ENCODE data around the gene ZNF511. TPM values are rescaled to one million over a fixed set of nuclear protein-coding genes. Genes with fewer than 3 reads are reported as not detected.

Gene ZNF511
- total and polyA plus RNA-seq, 9 of the 15 experiments (the other 6 are each of a cell fraction or from before 2014, with no cell fraction given): 0.61 to 69.3 (median 40.1) TPM

DNA sequence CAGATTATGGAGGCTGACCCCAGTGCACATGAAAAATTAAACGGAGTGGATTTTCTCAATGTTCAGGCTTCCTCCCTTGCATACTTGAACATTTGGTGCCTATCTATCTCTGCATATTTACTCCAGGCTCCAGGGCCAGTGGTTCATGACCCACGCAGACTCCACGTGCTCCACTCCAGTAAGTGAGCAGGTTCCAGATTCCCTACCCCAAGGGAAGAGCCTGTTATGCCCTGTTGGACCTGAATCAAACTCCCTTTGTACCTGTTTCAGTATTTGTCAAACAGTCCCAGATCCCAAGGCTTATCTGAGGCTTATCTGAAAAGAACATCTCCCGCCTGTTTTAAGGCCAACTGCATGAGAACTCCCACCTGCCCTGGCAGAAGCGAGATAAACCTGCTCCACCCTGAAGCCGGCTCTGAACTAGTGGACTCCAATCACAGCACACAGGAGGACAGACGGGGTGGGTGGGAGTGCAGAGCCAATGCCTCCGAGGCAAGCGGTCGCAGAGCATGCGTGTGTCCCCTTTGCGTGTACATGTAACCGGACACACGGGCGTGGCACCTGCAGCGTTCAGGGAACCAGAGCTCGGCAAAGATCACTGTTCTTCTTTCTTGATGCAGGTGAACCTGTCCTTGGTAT lies 51.4 kb downstream of the ZNF511 start (continued):
- TF ChIP-seq CTBP1 (IDR thresholded peaks at IDR 0.05; ENCODE audit: borderline replicate concordance) (peak; percentile 65; the same call in 1 of the 2 replicates), CBX3 (IDR thresholded peaks at IDR 0.05; ENCODE audit: borderline replicate concordance in 1 of 2, low read length in 2 of 2) (peak in 1 of 2 experiments; percentile 49; a peak in 1 of 3 replicates), RFX1 (IDR thresholded peaks at IDR 0.05) (no peak), TEAD1 (CRISPR knock-in tag; IDR thresholded peaks at IDR 0.05) (peak in 1 of 2 experiments; percentile 37; a peak in 2 of 4 replicates), ZNF282 (CRISPR knock-in tag; IDR thresholded peaks at IDR 0.05) (no peak), SMAD3 (CRISPR knock-in tag; conservative IDR thresholded peaks at IDR 0.05) (no peak), SUPT5H (IDR thresholded peaks at IDR 0.05) (no peak)
- TF ChIP-seq, protein P1, sequence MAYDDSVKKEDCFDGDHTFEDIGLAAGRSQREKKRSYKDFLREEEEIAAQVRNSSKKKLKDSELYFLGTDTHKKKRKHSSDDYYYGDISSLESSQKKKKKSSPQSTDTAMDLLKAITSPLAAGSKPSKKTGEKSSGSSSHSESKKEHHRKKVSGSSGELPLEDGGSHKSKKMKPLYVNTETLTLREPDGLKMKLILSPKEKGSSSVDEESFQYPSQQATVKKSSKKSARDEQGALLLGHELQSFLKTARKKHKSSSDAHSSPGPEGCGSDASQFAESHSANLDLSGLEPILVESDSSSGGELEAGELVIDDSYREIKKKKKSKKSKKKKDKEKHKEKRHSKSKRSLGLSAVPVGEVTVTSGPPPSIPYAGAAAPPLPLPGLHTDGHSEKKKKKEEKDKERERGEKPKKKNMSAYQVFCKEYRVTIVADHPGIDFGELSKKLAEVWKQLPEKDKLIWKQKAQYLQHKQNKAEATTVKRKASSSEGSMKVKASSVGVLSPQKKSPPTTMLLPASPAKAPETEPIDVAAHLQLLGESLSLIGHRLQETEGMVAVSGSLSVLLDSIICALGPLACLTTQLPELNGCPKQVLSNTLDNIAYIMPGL (CRISPR knock-in tag; IDR thresholded peaks at IDR 0.05): no peak
- TF ChIP-seq, protein P2, sequence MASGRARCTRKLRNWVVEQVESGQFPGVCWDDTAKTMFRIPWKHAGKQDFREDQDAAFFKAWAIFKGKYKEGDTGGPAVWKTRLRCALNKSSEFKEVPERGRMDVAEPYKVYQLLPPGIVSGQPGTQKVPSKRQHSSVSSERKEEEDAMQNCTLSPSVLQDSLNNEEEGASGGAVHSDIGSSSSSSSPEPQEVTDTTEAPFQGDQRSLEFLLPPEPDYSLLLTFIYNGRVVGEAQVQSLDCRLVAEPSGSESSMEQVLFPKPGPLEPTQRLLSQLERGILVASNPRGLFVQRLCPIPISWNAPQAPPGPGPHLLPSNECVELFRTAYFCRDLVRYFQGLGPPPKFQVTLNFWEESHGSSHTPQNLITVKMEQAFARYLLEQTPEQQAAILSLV (tag; IDR thresholded peaks at IDR 0.05): no peak
- TF ChIP-seq, protein P3, sequence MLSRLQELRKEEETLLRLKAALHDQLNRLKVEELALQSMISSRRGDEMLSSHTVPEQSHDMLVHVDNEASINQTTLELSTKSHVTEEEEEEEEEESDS (CRISPR knock-in tag; IDR thresholded peaks at IDR 0.05): no peak
- TF ChIP-seq, protein P4, sequence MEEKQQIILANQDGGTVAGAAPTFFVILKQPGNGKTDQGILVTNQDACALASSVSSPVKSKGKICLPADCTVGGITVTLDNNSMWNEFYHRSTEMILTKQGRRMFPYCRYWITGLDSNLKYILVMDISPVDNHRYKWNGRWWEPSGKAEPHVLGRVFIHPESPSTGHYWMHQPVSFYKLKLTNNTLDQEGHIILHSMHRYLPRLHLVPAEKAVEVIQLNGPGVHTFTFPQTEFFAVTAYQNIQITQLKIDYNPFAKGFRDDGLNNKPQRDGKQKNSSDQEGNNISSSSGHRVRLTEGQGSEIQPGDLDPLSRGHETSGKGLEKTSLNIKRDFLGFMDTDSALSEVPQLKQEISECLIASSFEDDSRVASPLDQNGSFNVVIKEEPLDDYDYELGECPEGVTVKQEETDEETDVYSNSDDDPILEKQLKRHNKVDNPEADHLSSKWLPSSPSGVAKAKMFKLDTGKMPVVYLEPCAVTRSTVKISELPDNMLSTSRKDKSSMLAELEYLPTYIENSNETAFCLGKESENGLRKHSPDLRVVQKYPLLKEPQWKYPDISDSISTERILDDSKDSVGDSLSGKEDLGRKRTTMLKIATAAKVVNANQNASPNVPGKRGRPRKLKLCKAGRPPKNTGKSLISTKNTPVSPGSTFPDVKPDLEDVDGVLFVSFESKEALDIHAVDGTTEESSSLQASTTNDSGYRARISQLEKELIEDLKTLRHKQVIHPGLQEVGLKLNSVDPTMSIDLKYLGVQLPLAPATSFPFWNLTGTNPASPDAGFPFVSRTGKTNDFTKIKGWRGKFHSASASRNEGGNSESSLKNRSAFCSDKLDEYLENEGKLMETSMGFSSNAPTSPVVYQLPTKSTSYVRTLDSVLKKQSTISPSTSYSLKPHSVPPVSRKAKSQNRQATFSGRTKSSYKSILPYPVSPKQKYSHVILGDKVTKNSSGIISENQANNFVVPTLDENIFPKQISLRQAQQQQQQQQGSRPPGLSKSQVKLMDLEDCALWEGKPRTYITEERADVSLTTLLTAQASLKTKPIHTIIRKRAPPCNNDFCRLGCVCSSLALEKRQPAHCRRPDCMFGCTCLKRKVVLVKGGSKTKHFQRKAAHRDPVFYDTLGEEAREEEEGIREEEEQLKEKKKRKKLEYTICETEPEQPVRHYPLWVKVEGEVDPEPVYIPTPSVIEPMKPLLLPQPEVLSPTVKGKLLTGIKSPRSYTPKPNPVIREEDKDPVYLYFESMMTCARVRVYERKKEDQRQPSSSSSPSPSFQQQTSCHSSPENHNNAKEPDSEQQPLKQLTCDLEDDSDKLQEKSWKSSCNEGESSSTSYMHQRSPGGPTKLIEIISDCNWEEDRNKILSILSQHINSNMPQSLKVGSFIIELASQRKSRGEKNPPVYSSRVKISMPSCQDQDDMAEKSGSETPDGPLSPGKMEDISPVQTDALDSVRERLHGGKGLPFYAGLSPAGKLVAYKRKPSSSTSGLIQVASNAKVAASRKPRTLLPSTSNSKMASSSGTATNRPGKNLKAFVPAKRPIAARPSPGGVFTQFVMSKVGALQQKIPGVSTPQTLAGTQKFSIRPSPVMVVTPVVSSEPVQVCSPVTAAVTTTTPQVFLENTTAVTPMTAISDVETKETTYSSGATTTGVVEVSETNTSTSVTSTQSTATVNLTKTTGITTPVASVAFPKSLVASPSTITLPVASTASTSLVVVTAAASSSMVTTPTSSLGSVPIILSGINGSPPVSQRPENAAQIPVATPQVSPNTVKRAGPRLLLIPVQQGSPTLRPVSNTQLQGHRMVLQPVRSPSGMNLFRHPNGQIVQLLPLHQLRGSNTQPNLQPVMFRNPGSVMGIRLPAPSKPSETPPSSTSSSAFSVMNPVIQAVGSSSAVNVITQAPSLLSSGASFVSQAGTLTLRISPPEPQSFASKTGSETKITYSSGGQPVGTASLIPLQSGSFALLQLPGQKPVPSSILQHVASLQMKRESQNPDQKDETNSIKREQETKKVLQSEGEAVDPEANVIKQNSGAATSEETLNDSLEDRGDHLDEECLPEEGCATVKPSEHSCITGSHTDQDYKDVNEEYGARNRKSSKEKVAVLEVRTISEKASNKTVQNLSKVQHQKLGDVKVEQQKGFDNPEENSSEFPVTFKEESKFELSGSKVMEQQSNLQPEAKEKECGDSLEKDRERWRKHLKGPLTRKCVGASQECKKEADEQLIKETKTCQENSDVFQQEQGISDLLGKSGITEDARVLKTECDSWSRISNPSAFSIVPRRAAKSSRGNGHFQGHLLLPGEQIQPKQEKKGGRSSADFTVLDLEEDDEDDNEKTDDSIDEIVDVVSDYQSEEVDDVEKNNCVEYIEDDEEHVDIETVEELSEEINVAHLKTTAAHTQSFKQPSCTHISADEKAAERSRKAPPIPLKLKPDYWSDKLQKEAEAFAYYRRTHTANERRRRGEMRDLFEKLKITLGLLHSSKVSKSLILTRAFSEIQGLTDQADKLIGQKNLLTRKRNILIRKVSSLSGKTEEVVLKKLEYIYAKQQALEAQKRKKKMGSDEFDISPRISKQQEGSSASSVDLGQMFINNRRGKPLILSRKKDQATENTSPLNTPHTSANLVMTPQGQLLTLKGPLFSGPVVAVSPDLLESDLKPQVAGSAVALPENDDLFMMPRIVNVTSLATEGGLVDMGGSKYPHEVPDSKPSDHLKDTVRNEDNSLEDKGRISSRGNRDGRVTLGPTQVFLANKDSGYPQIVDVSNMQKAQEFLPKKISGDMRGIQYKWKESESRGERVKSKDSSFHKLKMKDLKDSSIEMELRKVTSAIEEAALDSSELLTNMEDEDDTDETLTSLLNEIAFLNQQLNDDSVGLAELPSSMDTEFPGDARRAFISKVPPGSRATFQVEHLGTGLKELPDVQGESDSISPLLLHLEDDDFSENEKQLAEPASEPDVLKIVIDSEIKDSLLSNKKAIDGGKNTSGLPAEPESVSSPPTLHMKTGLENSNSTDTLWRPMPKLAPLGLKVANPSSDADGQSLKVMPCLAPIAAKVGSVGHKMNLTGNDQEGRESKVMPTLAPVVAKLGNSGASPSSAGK (IDR thresholded peaks at IDR 0.05): peak; percentile 92
- TF ChIP-seq, protein P5, sequence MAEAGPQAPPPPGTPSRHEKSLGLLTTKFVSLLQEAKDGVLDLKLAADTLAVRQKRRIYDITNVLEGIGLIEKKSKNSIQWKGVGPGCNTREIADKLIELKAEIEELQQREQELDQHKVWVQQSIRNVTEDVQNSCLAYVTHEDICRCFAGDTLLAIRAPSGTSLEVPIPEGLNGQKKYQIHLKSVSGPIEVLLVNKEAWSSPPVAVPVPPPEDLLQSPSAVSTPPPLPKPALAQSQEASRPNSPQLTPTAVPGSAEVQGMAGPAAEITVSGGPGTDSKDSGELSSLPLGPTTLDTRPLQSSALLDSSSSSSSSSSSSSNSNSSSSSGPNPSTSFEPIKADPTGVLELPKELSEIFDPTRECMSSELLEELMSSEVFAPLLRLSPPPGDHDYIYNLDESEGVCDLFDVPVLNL (CRISPR knock-in tag; IDR thresholded peaks at IDR 0.05; ENCODE audit: low read depth): 0 out of 2 replicates have a peak, but pooled peaks have one; percentile 66

Data from K562 (cell line).